ENCODE results near the gene OR1Q1. TPM values are rescaled to one million over a fixed set of nuclear protein-coding genes. Genes with fewer than 3 reads are reported as not detected.

OR1Q1 gene
- total and polyA plus RNA-seq, 2 donors = not detected

Other genes starting within 250 kb of the OR1Q1 start
- gene PTGS1, start 243.7 kb upstream of the OR1Q1 start, total RNA-seq = 98.8 TPM
- gene PTGS1, start 243.7 kb upstream of the OR1Q1 start, polyA plus RNA-seq = 348 TPM
- gene OR1J1, start 136.8 kb upstream of the OR1Q1 start, total RNA-seq = not detected
- gene OR1J1, start 136.8 kb upstream of the OR1Q1 start, polyA plus RNA-seq = not detected
- gene OR1J2, start 103.9 kb upstream of the OR1Q1 start, total RNA-seq = not detected
- not detected for gene OR1J2, start 103.9 kb upstream of the OR1Q1 start, polyA plus RNA-seq
- not detected for gene OR1J4, start 95.6 kb upstream of the OR1Q1 start, total RNA-seq
- not detected for gene OR1J4, start 95.6 kb upstream of the OR1Q1 start, polyA plus RNA-seq
- gene OR1N1, start 87.4 kb upstream of the OR1Q1 start, total RNA-seq = not detected
- gene OR1N1, start 87.4 kb upstream of the OR1Q1 start, polyA plus RNA-seq = not detected
- not detected for gene OR1N2, start 61.6 kb upstream of the OR1Q1 start, total RNA-seq
- not detected for gene OR1N2, start 61.6 kb upstream of the OR1Q1 start, polyA plus RNA-seq
- 0.16 TPM for gene OR1L8, start 31.4 kb upstream of the OR1Q1 start, total RNA-seq
- 0.18 TPM for gene OR1L8, start 31.4 kb upstream of the OR1Q1 start, polyA plus RNA-seq
- not detected for gene OR1B1, start 42.9 kb downstream of the OR1Q1 start, total RNA-seq
- gene OR1B1, start 42.9 kb downstream of the OR1Q1 start, polyA plus RNA-seq = not detected
- not detected for gene OR1L1, start 47.0 kb downstream of the OR1Q1 start, total RNA-seq
- gene OR1L1, start 47.0 kb downstream of the OR1Q1 start, polyA plus RNA-seq = not detected
- gene OR1L3, start 60.4 kb downstream of the OR1Q1 start, total RNA-seq = not detected
- gene OR1L3, start 60.4 kb downstream of the OR1Q1 start, polyA plus RNA-seq = not detected
- gene OR1L4, start 109.3 kb downstream of the OR1Q1 start, total RNA-seq = not detected
- not detected for gene OR1L4, start 109.3 kb downstream of the OR1Q1 start, polyA plus RNA-seq
- not detected for gene OR1L6, start 127.6 kb downstream of the OR1Q1 start, total RNA-seq
- not detected for gene OR1L6, start 127.6 kb downstream of the OR1Q1 start, polyA plus RNA-seq
- gene OR5C1, start 174.2 kb downstream of the OR1Q1 start, total RNA-seq = not detected
- gene OR5C1, start 174.2 kb downstream of the OR1Q1 start, polyA plus RNA-seq = not detected
- not detected for gene OR1K1, start 185.4 kb downstream of the OR1Q1 start, total RNA-seq
- not detected for gene OR1K1, start 185.4 kb downstream of the OR1Q1 start, polyA plus RNA-seq
- gene PDCL, start 213.8 kb downstream of the OR1Q1 start, total RNA-seq = 42.7 TPM
- 14.2 TPM for gene PDCL, start 213.8 kb downstream of the OR1Q1 start, polyA plus RNA-seq

All from urinary bladder (tissue), 2 donors.